Dermis blood vessel endothelial cell (primary cell): ENCODE results near the gene ZNF606. TPM values are rescaled to one million over a fixed set of nuclear protein-coding genes. Genes with fewer than 3 reads are reported as not detected.

Experiments
- DNase-seq: peaks from one replicate; pipeline ENCODE4 v3.0.0; 2010
- total RNA-seq: library from RNA; depleted of rRNA; stranded (reverse); fragments of >200 nt; gene quantifications from 2 replicates; pipeline ENCODE4 v1.2.3, GENCODE V29; 2014

The ZNF606 gene
- total RNA-seq: 13.3 and 16.7 TPM in 2 replicates

- peak; percentile 93 for DNase-seq
Measured at GRCh38 chr19:58002384-58003173, at the start of gene ZNF606. Gene ZNF606, minus strand, starts transcription at chr19:58002820. Its CDS starts 1,501 bp downstream, at chr19:58001319.

GRCh38 chr19:58052256-58052655 is 49.6 kb upstream of the ZNF606 start:
- no peak for DNase-seq

- DNase-seq: no peak
Measured at GRCh38 chr19:58047672-58048071, 45.1 kb upstream of the ZNF606 start.

GRCh38 chr19:58046856-58047255 is 44.2 kb upstream of the ZNF606 start:
- no peak for DNase-seq

GRCh38 chr19:58045411-58046050 is 42.9 kb upstream of the ZNF606 start:
- DNase-seq: no peak

- no peak for DNase-seq
Measured at GRCh38 chr19:58044886-58045285, 42.3 kb upstream of the ZNF606 start.

GRCh38 chr19:58044391-58044790 is 41.8 kb upstream of the ZNF606 start:
- DNase-seq: no peak

GRCh38 chr19:58042495-58043340 is 40.1 kb upstream of the ZNF606 start:
- DNase-seq: no peak

GRCh38 chr19:58040751-58041525 is 38.3 kb upstream of the ZNF606 start:
- no peak for DNase-seq

GRCh38 chr19:58038688-58039204 is 36.1 kb upstream of the ZNF606 start:
- no peak for DNase-seq

- DNase-seq: no peak
Measured at GRCh38 chr19:58037927-58038687, 35.5 kb upstream of the ZNF606 start.

- DNase-seq: no peak
Measured at GRCh38 chr19:58035863-58036262, 33.2 kb upstream of the ZNF606 start.

GRCh38 chr19:58034477-58034793 is 31.8 kb upstream of the ZNF606 start:
- DNase-seq: no peak

- DNase-seq: peak; percentile 57
Measured at GRCh38 chr19:58033741-58034476, 31.3 kb upstream of the ZNF606 start, which contains the start of gene ZSCAN1. Gene ZSCAN1, plus strand, starts transcription at chr19:58034025. Its CDS starts 3,812 bp downstream, at chr19:58037837.

GRCh38 chr19:58024661-58025060 is 22.0 kb upstream of the ZNF606 start:
- DNase-seq: no peak

- no peak for DNase-seq
Measured at GRCh38 chr19:58022283-58022660, 19.7 kb upstream of the ZNF606 start.

GRCh38 chr19:58021541-58022282 is 19.1 kb upstream of the ZNF606 start:
- DNase-seq: peak; percentile 45

- DNase-seq: no peak
Measured at GRCh38 chr19:58020129-58020528, 17.5 kb upstream of the ZNF606 start.

GRCh38 chr19:58014141-58014540 is 11.5 kb upstream of the ZNF606 start:
- no peak for DNase-seq

- no peak for DNase-seq
Measured at GRCh38 chr19:58010507-58010906, 7.9 kb upstream of the ZNF606 start.
